Lung (tissue), 12 donors: ENCODE data around the gene ARSB. TPM values are rescaled to one million over a fixed set of nuclear protein-coding genes. Genes with fewer than 3 reads are reported as not detected.

ENCODE experiments used
- ATAC-seq: fragments of 200-7000 bp; cut with Tn5 transposase; one replicate; pipeline ENCODE4 v1.9.1; 2020; ENCODE audit warnings: moderate number of reproducible peaks; ENCODE audit not compliant: insufficient read depth, low FRiP score
- DNase-seq, 3 donors: peaks; one replicate each; pipeline ENCODE4 v3.0.0-alpha.2; 2013 to 2017
- H3K27ac ChIP-seq, 2 donors: one replicate each; pipeline ENCODE4 v1.5.1; 2013; ENCODE audit warnings: mild to moderate bottlenecking in 2 of 2, moderate library complexity in 2 of 2, control low read depth in 1 of 2, inconsistent platforms in 1 of 2, low read depth in 1 of 2, low read length in 1 of 2
- H3K27me3 ChIP-seq, 3 donors: one replicate each; pipeline ENCODE4 v1.5.1; 2013; ENCODE audit warnings: low read length in 2 of 3; ENCODE audit not compliant: control insufficient read depth in 3 of 3, insufficient read depth in 3 of 3
- H3K36me3 ChIP-seq, 4 donors: one replicate each; pipeline ENCODE4 v1.5.1; 2013; ENCODE audit warnings: low read length in 4 of 4, mild to moderate bottlenecking in 1 of 4, moderate library complexity in 1 of 4; ENCODE audit not compliant: control insufficient read depth in 4 of 4, insufficient read depth in 4 of 4
- H3K4me1 ChIP-seq, 5 donors: one replicate each; pipeline ENCODE4 v1.5.1; 2013; ENCODE audit warnings: low read length in 5 of 5, mild to moderate bottlenecking in 2 of 5, moderate library complexity in 1 of 5; ENCODE audit not compliant: control insufficient read depth in 5 of 5, insufficient read depth in 5 of 5
- H3K4me3 ChIP-seq: one replicate; pipeline ENCODE4 v1.5.1; 2013; ENCODE audit warnings: mild to moderate bottlenecking, control low read depth, moderate library complexity
- H3K9ac ChIP-seq, 2 donors: one replicate each; pipeline ENCODE4 v1.5.1; 2013; ENCODE audit warnings: low read length in 2 of 2, control low read depth in 1 of 2; ENCODE audit not compliant: insufficient read depth in 1 of 2
- H3K9me3 ChIP-seq, 4 donors: one replicate each; pipeline ENCODE4 v1.5.1; 2013; ENCODE audit warnings: low read length in 3 of 4, mild to moderate bottlenecking in 1 of 4, moderate library complexity in 1 of 4; ENCODE audit not compliant: control insufficient read depth in 4 of 4, insufficient read depth in 3 of 4
- CTCF ChIP-seq: IDR thresholded peaks from 2 replicates; pipeline ENCODE4 v1.5.1; 2012; ENCODE audit warnings: mild to moderate bottlenecking; ENCODE audit errors: control extremely low read depth, extremely low read depth
- WGBS, 2 donors: extraction: QIAGEN DNeasy Blood & Tissue Kit; methylation state at CpG; one replicate each; pipeline ENCODE4 v1.1.7; 2013; 5-methylcytosine and 5-hydroxymethylcytosine counted together
- polyA plus RNA-seq, 2 donors: library from polyadenylated mRNA; stranded (reverse); fragments of 200-250 nt; gene quantifications; one replicate each; pipeline ENCODE4 v1.2.1, GENCODE V29; 2013
- total RNA-seq, 2 donors: library from RNA; depleted of rRNA in 1 of 2; stranded (reverse); fragments of >200 nt in 1 of 2; gene quantifications; one replicate each; pipeline ENCODE4 v1.2.1, GENCODE V29; 2014 to 2021
- donor health status: control.
- donor health status: control.
- donor health status: Bipolar disorder and iron deficiency.
- donor health status: healthy.
- donor health status: DM: yes; HTN: yes; CAD: no.

Gene ARSB
- total and polyA plus RNA-seq, 4 donors = 3.2 to 17.3 (median 11.1) TPM

- no peaks in the 10 kb centered on the region for H3K36me3 ChIP-seq
- no peaks in the 10 kb centered on the region for H3K4me1 ChIP-seq
- 32 to 34% methylated on average over 2 of the region's 2 CpGs for WGBS, 2 donors
- TF ChIP-seq CTCF = no peak
- no peaks in the 10 kb centered on the region for H3K27me3 ChIP-seq
- DNase-seq = no peak
- no peak overlapping the region for H3K4me3 ChIP-seq
- no peaks in the 10 kb centered on the region for H3K9me3 ChIP-seq
- no peak overlapping the region for H3K27ac ChIP-seq
- no peak overlapping the region for H3K9ac ChIP-seq
- no peak for ATAC-seq
Measured at GRCh38 chr5:78754655-78755054, 230.5 kb downstream of the ARSB start.

GRCh38 chr5:78753093-78753531 lies 232.0 kb downstream of the ARSB start:
- Histone ChIP-seq H3K9me3 (no peaks in the 10 kb centered on the region), H3K27me3 (no peaks in the 10 kb centered on the region), H3K27ac (no peak overlapping the region), H3K4me1 (peaks cover 0 to under 1% (median 0%) of the 10 kb centered on the region in 5 donors), H3K36me3 (no peaks in the 10 kb centered on the region), H3K4me3 (no peak overlapping the region), H3K9ac (no peak overlapping the region)
- DNase-seq = no peak
- 83 to 85% methylated on average over 4 of the region's 4 CpGs for WGBS, 2 donors
- ATAC-seq = no peak
- TF ChIP-seq CTCF = no peak

DNA sequence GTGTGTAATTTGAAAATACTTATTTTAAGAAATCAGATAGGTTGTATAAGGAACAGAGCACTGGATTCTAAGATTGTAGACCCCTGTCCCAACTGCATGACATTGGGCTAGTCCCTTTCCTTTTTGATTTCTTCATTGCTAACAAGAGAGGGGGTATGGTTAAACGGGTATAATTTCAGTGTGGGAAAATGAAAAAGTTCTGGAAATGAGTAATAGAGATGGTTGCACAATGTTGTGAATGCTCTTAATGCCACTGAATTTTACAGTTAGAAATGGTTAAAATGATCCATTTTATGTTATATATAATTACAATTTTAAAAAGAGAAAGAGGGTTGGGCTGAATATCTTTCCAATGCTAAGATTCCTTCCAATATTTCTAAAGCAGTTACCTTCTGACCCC lies 233.2 kb downstream of the ARSB start:
- H3K9ac ChIP-seq = no peak overlapping the region

More for the DNA sequence above, 233.2 kb downstream of the ARSB start:
- Histone ChIP-seq H3K4me1 (peaks cover 0 to 12% (median 0%) of the 10 kb centered on the region in 5 donors), H3K27me3 (no peaks in the 10 kb centered on the region), H3K36me3 (no peaks in the 10 kb centered on the region), H3K27ac (no peak overlapping the region), H3K4me3 (no peak overlapping the region), H3K9me3 (no peaks in the 10 kb centered on the region)
- 59 to 73% methylated on average over 1 of the region's 1 CpG for WGBS, 2 donors
- no peak for DNase-seq
- TF ChIP-seq CTCF = no peak
- no peak for ATAC-seq
